SU-DHL-6 (cell line): ENCODE results near the gene AFF4.

Experiments
- EZH2phosphoT487 ChIP-seq: fragments of 200-600 bp; sonication (generic), shearing (Covaris generic); conservative IDR thresholded peaks from 2 replicates; pipeline ENCODE4 v1.6.1; 2018; ENCODE audit warnings: mild to moderate bottlenecking, antibody characterized with exemption, low read length, moderate library complexity, mixed read lengths
- TF ChIP-seq, protein P1 (sequence below): fragments of 200-600 bp; sonication (generic); IDR thresholded peaks from one replicate; pipeline ENCODE4 v1.5.1; 2017; ENCODE audit warnings: antibody characterized with exemption, mild to moderate bottlenecking, low read length, moderate library complexity; ENCODE audit not compliant: insufficient read depth, poor library complexity, severe bottlenecking

DNA sequence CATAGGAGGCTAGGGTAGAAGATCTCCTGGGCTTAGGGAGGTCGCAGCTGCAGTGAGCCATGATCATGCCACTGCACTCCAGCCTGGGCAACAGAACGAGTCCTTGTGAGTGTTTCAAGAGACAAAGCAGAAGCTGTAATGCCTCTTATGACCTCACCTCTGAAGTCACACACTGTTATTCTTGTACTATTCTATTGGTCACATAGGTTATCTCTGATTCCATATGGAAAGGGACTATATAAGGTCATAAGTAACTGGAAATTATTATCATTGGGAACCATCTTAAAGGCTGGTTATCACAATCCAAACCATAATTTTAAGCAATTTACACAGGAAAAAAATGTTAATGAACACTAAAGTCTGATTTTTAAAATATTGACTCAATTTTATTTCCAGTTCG, 17.9 kb upstream of the AFF4 start:
- TF ChIP-seq, protein P1, sequence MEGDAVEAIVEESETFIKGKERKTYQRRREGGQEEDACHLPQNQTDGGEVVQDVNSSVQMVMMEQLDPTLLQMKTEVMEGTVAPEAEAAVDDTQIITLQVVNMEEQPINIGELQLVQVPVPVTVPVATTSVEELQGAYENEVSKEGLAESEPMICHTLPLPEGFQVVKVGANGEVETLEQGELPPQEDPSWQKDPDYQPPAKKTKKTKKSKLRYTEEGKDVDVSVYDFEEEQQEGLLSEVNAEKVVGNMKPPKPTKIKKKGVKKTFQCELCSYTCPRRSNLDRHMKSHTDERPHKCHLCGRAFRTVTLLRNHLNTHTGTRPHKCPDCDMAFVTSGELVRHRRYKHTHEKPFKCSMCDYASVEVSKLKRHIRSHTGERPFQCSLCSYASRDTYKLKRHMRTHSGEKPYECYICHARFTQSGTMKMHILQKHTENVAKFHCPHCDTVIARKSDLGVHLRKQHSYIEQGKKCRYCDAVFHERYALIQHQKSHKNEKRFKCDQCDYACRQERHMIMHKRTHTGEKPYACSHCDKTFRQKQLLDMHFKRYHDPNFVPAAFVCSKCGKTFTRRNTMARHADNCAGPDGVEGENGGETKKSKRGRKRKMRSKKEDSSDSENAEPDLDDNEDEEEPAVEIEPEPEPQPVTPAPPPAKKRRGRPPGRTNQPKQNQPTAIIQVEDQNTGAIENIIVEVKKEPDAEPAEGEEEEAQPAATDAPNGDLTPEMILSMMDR, result no peak
- TF ChIP-seq EZH2phosphoT487, result no peak
